T-cell (primary cell): ENCODE data around the gene CFAP299. TPM values are rescaled to one million over a fixed set of nuclear protein-coding genes. Genes with fewer than 3 reads are reported as not detected.

Experiments
- ATAC-seq, 4 experiments: fragments of 200-7000 bp in 3 of 4; fragments of 150-1000 bp in 1 of 4; cut with Tn5 transposase; replicated peaks in 1 of 4; 1 replicate in 3 of 4; 2 replicates in 1 of 4; pipeline ENCODE4 v1.10.0; 2021; ENCODE audit warnings: moderate library complexity in 3 of 4, mild to moderate bottlenecking in 2 of 4, moderate number of reproducible peaks in 1 of 4
- CTCF ChIA-PET, 2 donors: fragments of 300-600 bp; sonication (Branson Sonifier 250); formaldehyde crosslinking; loops; one replicate each; lab custom pipeline; 2022; ENCODE audit warnings: antibody characterized with exemption in 2 of 2; lab: Charles Lee
- POLR2A ChIA-PET, 2 donors: fragments of 300-600 bp; sonication (Branson Sonifier 250); formaldehyde crosslinking; loops; one replicate each; lab custom pipeline; 2022; ENCODE audit warnings: antibody characterized with exemption in 2 of 2; lab: Charles Lee
- DNase-seq, 35 experiments: peaks; one replicate each; pipeline versions ENCODE4 v3.0.0 to v3.0.0-alpha.2; 2013 to 2023
- H3K27ac ChIP-seq: one replicate; pipeline ENCODE4 v1.5.1; 2013; ENCODE audit warnings: low read length
- H3K27me3 ChIP-seq, 2 experiments: replicated peaks in 1 of 2; 1 replicate in 1 of 2; 2 replicates in 1 of 2; pipeline versions ENCODE4 v1.6.1 to v1.7.0; 2013; ENCODE audit warnings: low read length in 1 of 2, mixed read lengths in 1 of 2; ENCODE audit not compliant: control insufficient read depth in 2 of 2, insufficient read depth in 2 of 2; ENCODE audit errors: extremely low read depth in 1 of 2
- H3K36me3 ChIP-seq, 2 donors: 1 replicate in 1 of 2; 2 replicates in 1 of 2; pipeline versions ENCODE4 v1.6.1 to v1.7.0; 2013; ENCODE audit warnings: low read length in 1 of 2; ENCODE audit not compliant: control insufficient read depth in 2 of 2, insufficient read depth in 1 of 2; ENCODE audit errors: extremely low read depth in 1 of 2
- H3K4me1 ChIP-seq, 2 experiments: 1 replicate in 1 of 2; 2 replicates in 1 of 2; pipeline versions ENCODE4 v1.6.1 to v1.7.0; 2013; ENCODE audit warnings: low read length in 2 of 2, mixed read lengths in 1 of 2; ENCODE audit not compliant: insufficient read depth in 2 of 2, control insufficient read depth in 1 of 2; ENCODE audit errors: extremely low read depth in 1 of 2
- H3K4me3 ChIP-seq, 2 donors: 1 replicate in 1 of 2; 2 replicates in 1 of 2; pipeline versions ENCODE4 v1.5.1 to v1.7.0; 2013; ENCODE audit warnings: mild to moderate bottlenecking in 2 of 2, low read length in 1 of 2, moderate library complexity in 1 of 2; ENCODE audit not compliant: control insufficient read depth in 1 of 2; ENCODE audit errors: extremely low read depth in 1 of 2
- H3K9me3 ChIP-seq: 2 replicates; pipeline ENCODE4 v1.7.0; 2013
- H3K27ac Mint-ChIP-seq, 2 donors: one replicate each; pipeline ENCODE4 v1.8.0; 2020 to 2021; ENCODE audit warnings: mild to moderate bottlenecking in 2 of 2, mixed read lengths in 2 of 2
- H3K27me3 Mint-ChIP-seq, 2 donors: one replicate each; pipeline ENCODE4 v1.8.0; 2021 to 2022; ENCODE audit warnings: mixed read lengths in 2 of 2
- H3K36me3 Mint-ChIP-seq: one replicate; pipeline ENCODE4 v1.8.0; 2021; ENCODE audit warnings: mixed read lengths
- H3K4me1 Mint-ChIP-seq, 3 donors: one replicate each; pipeline ENCODE4 v1.8.0; 2020 to 2022; ENCODE audit warnings: mixed read lengths in 3 of 3, mild to moderate bottlenecking in 1 of 3
- H3K4me3 Mint-ChIP-seq, 3 donors: one replicate each; pipeline ENCODE4 v1.8.0; 2020 to 2022; ENCODE audit warnings: mild to moderate bottlenecking in 3 of 3, mixed read lengths in 3 of 3, moderate library complexity in 3 of 3
- H3K9me3 Mint-ChIP-seq, 3 donors: one replicate each; pipeline ENCODE4 v1.8.0; 2020 to 2022; ENCODE audit warnings: mixed read lengths in 3 of 3
- WGBS: methylation state at CpG from one replicate; pipeline ENCODE4 v1.1.5; 2013; ENCODE audit warnings: missing lambda C conversion rate; ENCODE audit not compliant: insufficient coverage; 5-methylcytosine and 5-hydroxymethylcytosine counted together
- total RNA-seq, 35 experiments: library from RNA in 6 of 35; stranded (reverse) in 6 of 35; fragments of 120-200 nt in 1 of 35; gene quantifications; one replicate each; pipeline versions ENCODE4 v1.2.1 to v1.2.4 and lab custom pipeline; 2013 to 2026

CFAP299 gene
- total RNA-seq, 5 donors from 2014 or later (not counting 1 experiment from before 2014, with no cell fraction given): 0.35 TPM; not detected in 4

DNA sequence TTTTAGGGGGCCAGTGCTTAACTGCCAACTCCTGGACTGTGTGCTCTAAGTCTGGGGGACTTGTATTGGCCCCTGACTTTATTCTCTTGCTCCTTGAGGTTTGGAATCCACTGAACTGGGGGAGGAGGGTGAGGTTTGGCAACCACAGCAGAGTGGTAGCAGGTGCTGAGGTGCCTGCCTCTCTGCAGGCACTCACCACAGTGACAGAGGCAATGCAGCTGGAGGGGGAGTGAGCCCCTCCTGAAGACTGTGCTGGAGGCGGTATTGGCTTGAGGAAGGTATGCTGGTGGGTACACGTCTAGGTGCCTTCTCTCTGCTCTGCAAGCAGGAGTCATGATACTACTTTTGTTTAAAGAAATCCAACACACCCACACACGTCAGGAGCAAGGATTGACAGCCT, 24.6 kb downstream of the CFAP299 start:
- Histone ChIP-seq H3K27me3 (peaks cover 0 to 5% of the 10 kb centered on the region in 2 experiments), H3K4me1 (no peaks in the 10 kb centered on the region), H3K9me3 (no peaks in the 10 kb centered on the region), H3K27ac (no peak overlapping the region), H3K4me3 (no peak overlapping the region), H3K36me3 (no peaks in the 10 kb centered on the region)
- ATAC-seq: peak in 2 of 4 experiments; percentile 37 to 75
- no peaks in the 10 kb centered on the region for H3K36me3 Mint-ChIP-seq
- ChIA-PET POLR2A (no interaction called here), CTCF (interaction anchor here in 1 of 2 donors (1.6 kb wide), 1 partner anchor 710 kb away, joined by 7 read pairs; no protein-coding TSS in a partner anchor)
- WGBS: no CpG with 5 or more reads among the region's 3 CpGs
- H3K9me3 Mint-ChIP-seq: no peaks in the 10 kb centered on the region
- H3K4me1 Mint-ChIP-seq: no peaks in the 10 kb centered on the region
- peak in 2 of 35 experiments; percentile 3 to 19 for DNase-seq
- no peak overlapping the region for H3K4me3 Mint-ChIP-seq
- H3K27ac Mint-ChIP-seq: no peak overlapping the region
- peaks cover 13 to 34% of the 10 kb centered on the region in 2 donors for H3K27me3 Mint-ChIP-seq

GRCh38 chr4:80360900-80361299, 25.4 kb downstream of the CFAP299 start:
- Mint-ChIP-seq H3K4me1 (peaks cover under 1 to 4% (median under 1%) of the 10 kb centered on the region in 3 donors), H3K27ac (no peak overlapping the region), H3K27me3 (peaks cover 13 to 34% of the 10 kb centered on the region in 2 donors), H3K9me3 (no peaks in the 10 kb centered on the region), H3K4me3 (no peak overlapping the region), H3K36me3 (no peaks in the 10 kb centered on the region)
- H3K9me3 ChIP-seq: no peaks in the 10 kb centered on the region
- H3K27ac ChIP-seq: no peak overlapping the region
- POLR2A ChIA-PET: no interaction called here
- no peak overlapping the region for H3K4me3 ChIP-seq
- no peaks in the 10 kb centered on the region for H3K36me3 ChIP-seq
- ATAC-seq (no peak), DNase-seq (no peak)
- CTCF ChIA-PET: interaction anchor here (1.0 to 3.1 kb wide), 4 partner anchors 629 to 682 kb away, joined by 3 to 37 read pairs (median 16); no protein-coding TSS in a partner anchor
- H3K4me1 ChIP-seq: no peaks in the 10 kb centered on the region
- WGBS: no CpG with 5 or more reads among the region's 3 CpGs
- H3K27me3 ChIP-seq: peaks cover 0 to 5% of the 10 kb centered on the region in 2 experiments

GRCh38 chr4:80361329-80361900, 25.9 kb downstream of the CFAP299 start:
- Mint-ChIP-seq H3K27me3 (peaks cover 11 to 34% of the 10 kb centered on the region in 2 donors), H3K36me3 (no peaks in the 10 kb centered on the region), H3K4me1 (peaks cover 5 to 9% (median 6%) of the 10 kb centered on the region in 3 donors), H3K4me3 (no peak overlapping the region), H3K9me3 (no peaks in the 10 kb centered on the region), H3K27ac (no peak overlapping the region)
- H3K9me3 ChIP-seq: no peaks in the 10 kb centered on the region
- ATAC-seq: no peak
- ChIA-PET CTCF (interaction anchor here (0.6 to 3.1 kb wide), 12 partner anchors 203 to 1338 kb away, joined by 3 to 37 read pairs (median 6); no protein-coding TSS in a partner anchor), POLR2A (interaction anchor here in 1 of 2 donors (0.6 kb wide), 1 partner anchor 691 kb away, joined by 3 read pairs; no protein-coding TSS in a partner anchor)
- no peak overlapping the region for H3K4me3 ChIP-seq
- no peaks in the 10 kb centered on the region for H3K36me3 ChIP-seq
- H3K4me1 ChIP-seq: no peaks in the 10 kb centered on the region
- no CpG with 5 or more reads among the region's 1 CpG for WGBS
- H3K27me3 ChIP-seq: peaks cover 0 to 5% of the 10 kb centered on the region in 2 experiments
- H3K27ac ChIP-seq: no peak overlapping the region
- DNase-seq: peak in 1 of 35 experiments; percentile 54

GRCh38 chr4:80362578-80363181, 27.1 kb downstream of the CFAP299 start:
- ChIA-PET CTCF (interaction anchor here (0.5 to 3.1 kb wide), 32 partner anchors 10 to 1409 kb away, joined by 3 to 37 read pairs (median 4); partner anchors contain the start of gene BMP3 (in 1 of the 2)), POLR2A (interaction anchor here in 1 of 2 donors (0.5 kb wide), 1 partner anchor 627 kb away, joined by 3 read pairs; no protein-coding TSS in a partner anchor)
- no peak overlapping the region for H3K4me3 Mint-ChIP-seq
- no peaks in the 10 kb centered on the region for H3K36me3 Mint-ChIP-seq
- no peak overlapping the region for H3K27ac ChIP-seq
- no peak overlapping the region for H3K27ac Mint-ChIP-seq
- H3K4me1 Mint-ChIP-seq: peaks cover 6 to 10% (median 9%) of the 10 kb centered on the region in 3 donors
- H3K36me3 ChIP-seq: no peaks in the 10 kb centered on the region
- peaks cover 0 to 5% of the 10 kb centered on the region in 2 experiments for H3K27me3 ChIP-seq
- no peaks in the 10 kb centered on the region for H3K9me3 Mint-ChIP-seq
- DNase-seq: peak in 32 of 35 experiments; percentile 16 to 65 (median 47)
- H3K4me3 ChIP-seq: no peak overlapping the region
- ATAC-seq: peak in 2 of 4 experiments; percentile 56 to 67
- peaks cover 8 to 27% of the 10 kb centered on the region in 2 donors for H3K27me3 Mint-ChIP-seq
- no peaks in the 10 kb centered on the region for H3K9me3 ChIP-seq
- H3K4me1 ChIP-seq: no peaks in the 10 kb centered on the region
- WGBS: 49% methylated on average over 2 of the region's 4 CpGs

GRCh38 chr4:80365928-80366327, 30.4 kb downstream of the CFAP299 start:
- peak overlapping the region; percentile 16 to 56 for H3K27ac Mint-ChIP-seq
- ChIA-PET CTCF (interaction anchor here (0.5 to 3.5 kb wide), 17 partner anchors 9 to 986 kb away, joined by 3 to 30 read pairs (median 4); no protein-coding TSS in a partner anchor), POLR2A (interaction anchor here (0.6 kb wide), 2 partner anchors 211 to 451 kb away, joined by 3 to 7 read pairs; no protein-coding TSS in a partner anchor)
- DNase-seq: peak; percentile 25 to 75 (median 53)
- Histone ChIP-seq H3K27ac (no peak overlapping the region), H3K4me3 (no peak overlapping the region), H3K9me3 (no peaks in the 10 kb centered on the region), H3K36me3 (no peaks in the 10 kb centered on the region), H3K4me1 (no peaks in the 10 kb centered on the region), H3K27me3 (peaks cover 0 to under 1% of the 10 kb centered on the region in 2 experiments)
- ATAC-seq: peak; percentile 70 to 84 (median 74)
- no CpG with 5 or more reads among the region's 1 CpG for WGBS
- H3K4me3 Mint-ChIP-seq: no peak overlapping the region
- H3K4me1 Mint-ChIP-seq: peaks cover 6 to 10% (median 9%) of the 10 kb centered on the region in 3 donors
- peaks cover 0 to 2% (median 0%) of the 10 kb centered on the region in 3 donors for H3K9me3 Mint-ChIP-seq
- H3K27me3 Mint-ChIP-seq: peaks cover 0 to 1% of the 10 kb centered on the region in 2 donors
- H3K36me3 Mint-ChIP-seq: peaks cover 7% of the 10 kb centered on the region

DNA sequence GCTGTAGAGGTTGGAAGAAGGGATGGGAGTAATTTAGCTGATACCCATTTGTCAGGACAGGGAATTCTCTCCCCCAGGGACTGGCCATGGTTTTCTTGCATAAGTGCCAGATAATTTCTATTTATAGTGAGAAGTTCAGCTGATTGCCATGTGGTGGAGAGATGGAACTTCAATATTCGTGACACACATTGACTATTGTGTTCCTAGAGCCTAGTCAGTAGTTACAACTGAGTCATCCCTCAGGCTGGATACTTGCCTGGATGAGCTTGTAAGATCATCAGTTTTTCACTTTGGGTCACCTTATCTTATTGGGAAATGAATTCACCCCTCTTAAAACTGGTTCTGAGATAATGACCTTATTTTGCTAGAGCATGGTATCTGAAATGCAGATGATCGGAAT, 32.2 kb downstream of the CFAP299 start:
- Mint-ChIP-seq H3K4me3 (no peak overlapping the region), H3K9me3 (peaks cover 7 to 14% (median 9%) of the 10 kb centered on the region in 3 donors), H3K27ac (no peak overlapping the region), H3K27me3 (no peaks in the 10 kb centered on the region), H3K4me1 (peaks cover 6 to 10% (median 9%) of the 10 kb centered on the region in 3 donors), H3K36me3 (peaks cover 15% of the 10 kb centered on the region)
- 89% methylated on average over 1 of the region's 2 CpGs for WGBS
- ATAC-seq (no peak), DNase-seq (no peak)
- ChIA-PET CTCF (interaction anchor here (0.6 to 1.1 kb wide), 8 partner anchors 9 to 672 kb away, joined by 3 to 10 read pairs (median 4); no protein-coding TSS in a partner anchor), POLR2A (interaction anchor here (0.6 kb wide), 2 partner anchors 126 to 587 kb away, joined by 4 to 10 read pairs; no protein-coding TSS in a partner anchor)
- Histone ChIP-seq H3K4me3 (no peak overlapping the region), H3K36me3 (no peaks in the 10 kb centered on the region), H3K27me3 (peaks cover 0 to 2% of the 10 kb centered on the region in 2 experiments), H3K9me3 (no peaks in the 10 kb centered on the region), H3K4me1 (no peaks in the 10 kb centered on the region), H3K27ac (no peak overlapping the region)
